GM21360 (cell line): ENCODE results near the gene RYR1.
"Not testable (repeated sequence)": the region's sequence is repeated elsewhere in the genome, so short reads cannot be mapped to it uniquely, and the experiment has no call there.

Experiments used
- ATAC-seq: cut with Tn5 transposase; IDR thresholded peaks from one replicate; pipeline ENCODE4 v1.9.1; 2021; ENCODE audit warnings: mild to moderate bottlenecking, moderate library complexity; ENCODE audit not compliant: unreplicated experiment

Gene RYR1

DNA sequence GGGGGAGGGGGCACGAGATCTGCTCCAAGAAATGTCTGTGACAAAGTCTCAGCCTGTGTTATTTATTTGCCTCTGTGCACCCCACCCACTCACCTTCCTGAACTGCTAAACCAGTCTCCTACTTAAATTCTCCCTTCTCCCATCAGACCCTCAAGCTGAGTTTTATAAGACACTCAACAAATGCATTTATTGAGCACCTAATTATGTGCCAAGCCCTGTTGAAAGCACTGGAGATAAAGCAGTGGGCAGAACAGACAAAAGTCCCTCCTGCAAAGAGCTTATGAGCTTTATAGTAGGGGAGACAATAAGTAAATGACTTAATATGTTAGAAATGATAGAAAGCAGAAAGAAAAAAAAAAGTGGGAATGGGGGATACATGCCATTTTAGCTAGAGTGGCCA is 34.0 kb upstream of the RYR1 start:
- no peak for ATAC-seq

DNA sequence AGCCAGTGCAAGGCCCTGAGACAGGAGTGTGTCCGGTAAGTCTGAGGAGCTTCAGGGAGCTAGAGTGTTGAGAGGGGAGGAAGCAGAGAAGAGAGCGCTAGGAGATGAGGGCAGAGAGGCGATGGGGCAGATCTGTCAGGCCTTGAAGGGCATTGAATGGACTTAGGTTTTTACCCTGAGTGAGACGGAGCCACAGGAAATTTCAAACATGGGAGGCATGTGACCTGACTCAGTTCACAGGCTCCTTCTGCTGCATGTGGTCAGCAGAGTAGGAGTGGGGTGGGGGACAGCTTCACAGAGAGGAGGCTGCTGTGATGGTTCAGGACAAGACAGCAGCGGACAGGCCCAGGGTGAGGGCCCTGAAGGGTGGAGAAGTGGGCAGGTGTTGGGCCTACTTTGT is 33.1 kb upstream of the RYR1 start:
- no peak for ATAC-seq

DNA sequence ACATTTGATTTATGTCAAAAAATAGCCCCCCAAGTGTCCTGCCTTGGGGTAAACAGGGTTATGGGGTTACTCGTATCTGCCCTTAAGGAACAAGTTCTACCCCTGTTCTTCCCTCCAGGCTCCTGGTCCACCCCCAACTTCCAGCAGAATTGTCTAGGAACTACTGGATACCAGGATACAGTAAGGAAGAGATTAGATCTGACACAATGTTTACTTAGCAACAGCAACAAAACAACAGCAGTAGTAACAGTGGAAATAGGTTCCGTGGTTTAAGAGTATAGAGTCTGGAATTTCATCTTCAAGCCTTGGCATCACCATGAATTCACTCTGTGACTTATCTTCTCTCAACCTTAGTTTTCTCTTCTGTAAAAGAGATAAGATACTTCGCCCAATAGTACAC is 32.3 kb upstream of the RYR1 start:
- no peak for ATAC-seq

DNA sequence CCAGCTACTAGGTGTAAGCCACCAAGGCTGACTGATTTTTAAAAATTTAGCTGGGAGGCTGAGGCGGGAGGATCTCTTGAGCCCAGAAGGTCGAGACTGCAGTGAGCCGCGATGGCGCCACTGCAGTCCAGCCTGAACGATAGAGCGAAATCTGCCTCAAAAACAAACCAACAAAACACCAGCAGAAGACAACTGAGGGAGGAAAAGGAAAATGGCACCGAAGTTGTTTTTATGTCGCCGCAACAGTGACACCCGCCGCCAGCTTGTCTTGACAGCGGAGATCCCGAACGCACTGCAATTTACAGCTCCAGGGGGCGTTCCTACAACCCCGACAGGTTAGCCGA is 30.9 kb upstream of the RYR1 start:
- ATAC-seq = no peak

DNA sequence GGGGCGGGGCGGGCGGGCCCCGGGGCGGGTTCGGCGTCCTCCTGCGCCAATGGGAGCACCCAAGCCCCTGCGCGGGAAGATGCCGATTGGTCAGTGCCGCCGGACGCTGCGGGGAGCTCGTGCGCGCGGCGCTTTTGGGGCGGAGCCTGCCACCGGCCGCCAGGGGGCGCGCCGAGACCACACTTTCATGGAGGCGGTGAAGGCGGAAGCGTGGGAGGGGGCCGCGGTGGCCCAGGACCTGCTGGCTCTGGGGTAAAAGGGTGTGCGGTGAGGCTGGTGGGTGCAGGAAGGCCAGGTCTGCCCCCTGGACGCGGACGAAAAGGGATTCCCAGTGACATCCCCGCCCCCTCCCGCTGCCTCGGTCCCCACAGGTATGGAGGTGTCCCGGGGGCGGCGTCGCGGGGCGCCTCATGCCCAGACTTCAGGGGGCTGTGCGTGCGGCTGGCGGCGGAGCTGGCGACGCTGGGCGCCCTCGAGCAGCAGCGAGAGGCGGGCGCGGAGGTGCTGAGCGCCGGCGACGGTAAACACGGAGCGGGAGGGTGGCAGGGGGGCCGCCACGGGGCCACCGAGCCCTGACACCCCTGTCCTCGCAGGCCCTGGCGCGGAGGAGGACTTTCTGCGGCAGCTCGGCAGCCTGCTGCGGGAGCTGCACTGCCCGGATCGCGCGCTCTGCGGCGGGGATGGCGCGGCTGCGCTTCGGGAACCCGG is 30.4 kb upstream of the RYR1 start, which contains the start of gene FAM98C:
Gene FAM98C, plus strand, starts transcription at position 127 of the 708 bp plus-strand sequence. Its CDS starts 61 bp downstream, at position 188.
- ATAC-seq = peak; percentile 82

DNA sequence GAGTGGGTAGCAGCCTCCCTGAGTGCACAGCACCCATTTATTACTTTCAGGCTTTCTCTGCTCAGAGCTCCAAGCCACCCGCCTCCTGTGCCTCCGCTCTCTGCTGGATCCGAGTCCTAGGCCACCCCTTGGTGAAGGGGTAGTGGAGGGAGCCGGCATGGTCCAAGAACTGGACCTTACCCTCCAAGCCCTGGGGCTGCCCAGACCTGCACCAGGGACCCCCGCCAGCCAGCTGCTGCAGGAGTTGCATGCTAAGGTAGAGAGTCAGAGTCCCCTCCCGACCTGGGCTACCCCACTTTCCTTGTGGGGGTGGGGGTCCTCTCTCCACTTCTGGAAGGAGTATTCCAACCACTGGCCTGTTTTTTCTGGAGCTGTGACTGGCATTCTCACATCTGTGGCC is 28.6 kb upstream of the RYR1 start:
- no peak for ATAC-seq

DNA sequence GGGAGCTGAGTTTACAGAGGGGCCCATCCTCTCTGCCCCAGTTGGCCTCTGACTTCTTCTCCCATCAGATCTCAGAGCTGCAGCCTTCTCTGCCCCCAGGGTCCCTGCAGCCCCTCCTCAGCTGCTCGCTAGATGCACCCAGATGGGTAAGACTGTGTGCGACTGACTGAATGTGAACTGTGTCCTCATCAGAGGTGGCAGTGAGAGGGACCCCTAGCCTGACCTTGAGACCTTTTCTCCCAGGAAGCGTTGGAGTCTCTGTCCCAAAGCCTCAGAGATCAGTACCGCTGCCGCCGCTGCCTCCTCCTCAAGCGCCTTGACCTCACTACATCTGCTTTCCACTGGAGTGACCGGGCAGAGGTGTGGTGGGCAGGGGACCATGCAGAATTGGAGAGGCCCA is 28.2 kb upstream of the RYR1 start:
- ATAC-seq = no peak

DNA sequence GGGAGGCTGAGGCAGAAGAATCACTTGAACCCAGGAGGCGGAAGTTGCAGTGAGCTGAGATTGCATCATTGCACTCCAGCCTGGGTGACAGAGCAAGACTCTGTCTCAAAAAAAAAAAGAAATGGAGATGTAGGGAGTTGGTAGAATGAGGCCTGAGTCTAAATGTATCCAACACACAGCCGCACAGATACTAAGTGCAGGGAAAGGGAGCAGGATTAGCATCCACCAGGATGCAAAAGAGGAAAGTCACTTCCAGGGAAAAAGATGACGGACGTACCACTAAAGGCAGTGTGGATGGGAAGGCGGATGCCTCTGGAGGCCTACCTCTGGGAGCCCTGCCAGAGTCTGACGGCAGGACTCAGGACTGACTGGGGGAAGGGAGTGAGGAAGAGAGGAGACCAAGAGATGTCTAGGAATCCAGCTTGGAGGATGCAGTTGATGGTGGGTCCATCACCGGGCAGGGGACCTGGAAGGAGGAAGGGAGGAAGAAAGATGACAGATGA is 23.8 kb upstream of the RYR1 start:
- no peak for ATAC-seq

DNA sequence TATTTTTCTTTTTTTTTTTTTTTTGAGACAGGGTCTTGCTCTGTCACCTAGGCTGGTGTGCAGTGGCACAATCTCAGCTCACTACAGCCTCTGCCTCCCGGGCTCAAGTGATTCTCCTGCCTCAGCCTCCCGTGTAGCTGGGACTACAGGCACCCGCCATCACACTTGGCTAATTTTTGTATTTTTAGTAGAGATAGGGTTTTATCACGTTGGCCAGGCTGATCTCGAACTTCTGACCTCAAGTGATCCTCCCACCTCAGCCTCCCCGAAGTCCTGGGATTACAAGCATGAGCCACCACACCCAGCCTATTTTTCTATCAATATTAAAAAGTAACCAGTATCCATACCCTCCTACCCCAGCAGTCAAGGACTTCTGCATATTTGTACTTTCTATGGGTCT is 23.1 kb upstream of the RYR1 start:
- not testable (repeated sequence) for ATAC-seq

DNA sequence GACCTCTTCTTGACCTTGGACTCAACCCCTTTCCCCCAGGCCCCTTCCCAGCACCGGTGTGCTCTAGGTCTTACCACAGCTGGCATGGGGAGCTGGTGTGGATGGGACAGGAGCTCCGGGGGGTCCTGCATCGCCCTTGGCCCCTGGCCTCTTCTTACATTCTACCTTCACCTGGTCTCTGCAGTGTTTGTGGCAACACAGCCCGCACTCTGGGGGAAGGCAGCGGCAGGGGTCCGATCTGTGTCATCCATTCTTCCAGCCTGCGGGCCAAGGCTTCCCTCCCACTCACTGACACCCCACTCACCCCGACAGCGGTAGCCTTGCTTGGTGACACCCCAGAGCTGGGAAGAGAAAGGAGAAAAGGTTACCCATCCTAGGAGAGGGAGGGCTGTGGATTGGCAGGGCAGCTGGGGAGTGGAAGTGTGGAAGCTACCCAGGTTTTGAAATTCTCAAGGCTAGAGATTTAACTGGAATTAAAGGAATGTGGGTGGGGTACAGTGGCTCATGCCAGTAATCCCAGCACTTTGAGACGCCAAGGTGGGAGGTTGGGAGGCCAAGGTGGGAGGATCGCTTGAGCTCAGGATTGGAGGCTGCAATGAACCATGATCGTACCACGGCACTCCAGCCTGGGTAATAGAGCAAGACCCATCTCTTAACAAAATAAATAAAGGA is 22.3 kb upstream of the RYR1 start:
- no peak for ATAC-seq

DNA sequence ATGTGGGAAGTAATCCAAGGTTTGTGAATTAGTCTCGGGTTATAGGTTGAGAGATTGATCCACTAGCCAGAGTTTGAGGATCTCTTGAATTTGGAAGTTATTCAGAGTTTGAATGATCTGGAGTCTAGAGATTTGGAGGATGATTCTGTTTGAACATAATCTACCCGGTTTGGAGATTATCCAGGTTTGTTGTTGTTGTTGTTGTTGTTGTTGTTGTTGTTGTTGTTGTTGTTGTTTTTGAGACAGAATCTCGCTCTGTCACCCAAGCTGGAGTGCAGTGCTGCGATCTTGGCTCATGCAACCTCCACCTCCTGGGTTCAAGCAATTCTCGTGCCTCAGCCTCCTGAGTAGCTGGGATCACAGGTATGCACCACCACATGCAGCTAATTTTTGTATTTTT is 21.6 kb upstream of the RYR1 start:
- ATAC-seq = not testable (repeated sequence)

DNA sequence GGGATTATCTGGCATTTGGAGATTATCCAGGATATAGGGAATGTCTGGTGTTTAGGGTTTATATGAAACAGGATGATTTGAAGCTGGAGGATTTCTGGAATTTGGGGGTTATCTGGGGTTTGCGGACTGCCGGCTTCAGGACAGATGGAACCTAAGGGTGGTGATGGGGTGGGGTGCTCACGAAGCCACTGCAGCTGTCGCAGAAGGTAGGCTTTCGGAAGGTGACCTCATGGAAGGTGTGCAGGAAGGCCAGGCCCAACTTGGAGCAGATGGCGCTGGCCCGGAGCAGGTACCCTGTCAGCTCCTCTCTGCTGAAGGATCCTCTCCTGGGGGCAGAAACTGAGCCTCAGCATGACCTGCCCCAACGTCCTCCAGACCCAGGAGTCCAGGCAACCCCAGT is 21.0 kb upstream of the RYR1 start:
- ATAC-seq = no peak

DNA sequence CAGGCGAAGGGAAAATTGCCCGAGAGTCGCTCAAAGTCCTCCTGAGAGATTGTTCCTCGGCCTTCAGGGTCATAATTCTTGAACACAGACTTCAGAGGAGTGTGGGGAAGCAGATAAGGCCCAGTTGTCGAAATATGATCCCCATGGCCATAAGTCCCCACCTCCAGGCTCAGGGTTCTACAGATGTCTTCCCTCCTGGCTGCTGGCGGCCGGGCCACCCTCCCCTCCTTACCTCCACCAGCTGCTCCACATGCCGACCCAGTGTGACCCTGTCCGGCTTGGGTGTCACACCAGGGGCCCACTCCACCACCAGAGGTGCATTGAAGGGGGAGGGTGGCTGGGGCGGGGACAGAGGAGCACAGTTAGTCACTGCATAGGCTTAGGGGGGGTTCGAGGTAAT is 20.5 kb upstream of the RYR1 start:
- no peak for ATAC-seq

DNA sequence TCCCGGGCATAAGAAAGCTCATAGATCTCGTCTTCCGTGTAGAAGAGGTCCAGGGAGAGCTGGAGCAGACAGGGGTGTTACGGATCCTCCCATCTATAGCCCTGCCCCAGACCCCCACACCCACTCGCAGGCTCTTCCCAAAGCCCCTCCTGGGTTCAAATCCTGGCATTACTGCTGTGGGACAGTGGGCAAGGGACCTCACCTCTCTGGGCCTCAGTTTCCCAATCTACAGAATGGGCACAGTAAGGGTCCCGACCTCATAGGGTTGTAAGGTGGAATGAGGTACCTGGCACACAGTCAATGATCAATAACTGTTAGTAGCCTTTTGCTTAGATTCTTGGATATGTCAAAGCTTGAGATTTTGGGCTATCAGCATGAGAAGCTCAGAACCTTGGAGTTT is 20.1 kb upstream of the RYR1 start:
- ATAC-seq = no peak

DNA sequence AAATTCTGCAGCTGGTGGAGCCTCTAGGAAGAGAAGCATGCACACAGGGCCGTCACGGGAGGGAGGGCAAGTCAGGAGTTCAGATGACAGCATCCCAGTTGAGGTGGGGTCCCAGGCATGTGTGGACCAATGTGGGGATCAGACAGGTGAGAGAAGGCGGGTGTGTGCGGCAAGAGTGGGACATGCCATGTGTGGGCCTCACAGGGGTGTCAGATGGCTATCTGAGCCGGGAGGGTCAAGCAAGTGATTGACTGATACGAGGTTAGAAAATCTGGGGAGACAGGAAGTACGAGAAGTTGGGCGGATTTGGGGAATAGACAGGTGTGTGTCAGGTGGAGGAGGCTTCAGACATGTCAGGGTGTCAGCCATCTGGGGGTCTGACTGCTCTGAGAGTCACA is 16.3 kb upstream of the RYR1 start:
- ATAC-seq = no peak

DNA sequence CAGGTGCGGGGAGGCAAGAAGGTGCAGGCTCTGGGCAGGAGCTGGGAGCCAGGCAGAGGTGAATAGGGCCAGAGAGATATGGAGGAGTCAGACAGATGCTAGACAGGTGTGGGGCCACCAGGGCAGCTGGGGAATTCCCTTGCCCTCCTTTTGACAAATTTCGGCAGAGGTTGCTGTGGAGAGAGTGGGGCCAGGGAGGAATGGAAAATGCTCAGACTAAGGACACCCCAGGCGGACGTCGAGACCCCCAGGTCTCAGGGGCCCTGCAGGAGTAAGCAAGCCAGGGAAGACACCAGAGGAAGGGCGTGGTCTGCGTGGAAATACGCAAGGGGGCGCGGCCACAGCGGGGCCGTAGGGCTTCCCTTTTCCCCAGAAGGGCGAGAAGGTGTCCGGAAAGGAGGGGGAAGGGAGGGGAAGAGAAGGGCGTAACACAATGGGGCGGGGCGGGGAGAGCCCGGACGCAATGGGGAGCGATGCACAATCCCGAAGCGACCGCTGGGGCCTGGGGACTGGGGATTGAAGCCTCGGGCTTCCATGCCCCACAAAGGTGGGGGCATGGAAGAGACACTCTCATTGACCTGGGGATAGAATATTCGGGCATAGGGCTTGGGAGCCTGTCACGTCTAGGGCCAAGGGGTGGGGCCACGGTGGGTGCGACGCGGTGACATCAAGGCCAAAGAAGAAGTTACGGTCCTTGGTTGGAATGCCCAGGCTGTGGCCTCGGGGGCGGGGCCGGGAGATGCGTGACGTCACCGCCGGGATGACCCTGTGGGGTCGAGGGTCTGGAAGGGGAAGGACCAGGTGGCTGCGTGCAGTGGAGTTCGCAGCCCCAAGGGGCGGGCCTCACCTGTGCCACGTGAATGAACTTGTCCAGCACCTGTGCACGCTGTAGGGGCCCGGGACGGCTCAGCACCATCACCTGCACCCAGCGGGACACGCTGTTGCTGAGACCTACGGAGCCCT is 15.7 kb upstream of the RYR1 start:
- no peak for ATAC-seq

DNA sequence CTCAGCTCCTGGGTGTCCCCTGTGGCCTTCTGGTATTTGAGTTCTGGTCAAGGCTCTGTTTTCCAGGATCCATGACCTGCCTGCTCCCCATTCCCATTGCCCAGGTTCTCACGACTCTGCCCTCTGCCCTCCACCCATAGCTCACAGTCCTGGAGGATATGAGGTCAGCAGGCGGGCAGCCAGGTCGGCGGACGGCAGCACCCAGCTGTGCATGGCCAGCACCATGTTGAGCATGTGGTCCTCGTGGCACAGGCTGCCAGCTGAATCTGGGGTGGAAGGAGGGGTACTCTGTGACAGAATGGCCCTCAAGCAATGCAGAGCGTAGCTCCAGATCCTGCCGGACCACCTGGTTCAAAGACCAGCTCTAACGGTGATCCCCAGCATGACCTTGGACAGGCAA is 12.6 kb upstream of the RYR1 start:
- no peak for ATAC-seq

DNA sequence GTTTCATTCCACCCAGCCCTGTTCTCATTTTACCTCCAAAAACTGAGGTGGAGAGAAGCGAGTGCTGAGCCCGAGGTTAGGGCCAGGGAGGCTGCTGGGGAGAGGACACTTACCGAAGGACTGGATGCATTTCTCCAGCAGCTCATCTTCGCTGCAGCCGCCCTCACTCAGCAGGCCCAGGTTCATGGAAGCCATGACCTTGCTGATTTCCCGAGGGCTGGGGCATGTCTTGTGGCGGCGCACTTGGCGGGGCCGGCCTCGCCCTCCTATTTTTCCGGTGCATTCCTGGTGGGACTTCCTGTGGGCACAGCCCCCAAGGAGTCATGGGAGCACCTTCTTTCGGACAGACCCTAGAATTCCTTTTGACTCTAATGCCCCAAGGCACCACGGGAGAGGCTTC is 11.6 kb upstream of the RYR1 start:
- no peak for ATAC-seq

DNA sequence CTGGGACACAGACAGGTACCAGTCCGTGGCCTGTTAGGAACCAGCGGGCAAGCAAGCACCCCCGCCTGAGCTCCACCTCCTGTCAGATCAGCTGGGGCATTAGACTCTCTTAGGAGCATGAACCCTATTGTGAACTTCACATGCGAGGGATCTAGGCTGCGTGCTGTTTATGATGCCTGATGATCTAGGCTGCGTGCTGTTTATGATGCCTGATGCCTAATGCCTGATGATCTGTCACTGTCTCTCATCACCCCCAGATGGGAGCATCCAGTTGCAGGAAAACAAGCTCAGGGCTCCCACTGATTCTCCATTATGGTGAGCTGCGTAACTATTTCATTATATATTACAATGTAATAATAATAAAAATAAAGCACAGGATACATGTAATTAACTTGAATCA is 11.1 kb upstream of the RYR1 start:
- no peak for ATAC-seq

DNA sequence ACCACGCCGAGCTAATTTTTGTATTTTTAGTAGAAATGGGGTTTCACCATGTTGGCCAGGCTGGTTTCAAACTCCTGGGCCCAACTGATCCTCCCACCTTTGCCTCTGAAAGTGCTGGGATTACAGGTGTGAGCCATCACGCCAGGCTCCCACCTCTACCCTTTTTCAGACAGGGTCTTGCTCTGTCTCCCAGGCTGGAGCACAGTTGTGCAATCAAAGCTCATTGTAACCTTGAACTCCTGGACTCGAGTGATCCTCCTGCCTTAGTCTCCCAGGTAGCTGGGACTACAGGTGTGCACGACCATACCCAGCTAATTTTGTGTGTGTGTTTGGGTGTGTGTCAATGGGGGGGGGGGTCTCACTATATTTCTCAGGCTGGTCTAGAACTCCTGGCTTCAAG is 9.2 kb upstream of the RYR1 start:
- ATAC-seq = no peak

DNA sequence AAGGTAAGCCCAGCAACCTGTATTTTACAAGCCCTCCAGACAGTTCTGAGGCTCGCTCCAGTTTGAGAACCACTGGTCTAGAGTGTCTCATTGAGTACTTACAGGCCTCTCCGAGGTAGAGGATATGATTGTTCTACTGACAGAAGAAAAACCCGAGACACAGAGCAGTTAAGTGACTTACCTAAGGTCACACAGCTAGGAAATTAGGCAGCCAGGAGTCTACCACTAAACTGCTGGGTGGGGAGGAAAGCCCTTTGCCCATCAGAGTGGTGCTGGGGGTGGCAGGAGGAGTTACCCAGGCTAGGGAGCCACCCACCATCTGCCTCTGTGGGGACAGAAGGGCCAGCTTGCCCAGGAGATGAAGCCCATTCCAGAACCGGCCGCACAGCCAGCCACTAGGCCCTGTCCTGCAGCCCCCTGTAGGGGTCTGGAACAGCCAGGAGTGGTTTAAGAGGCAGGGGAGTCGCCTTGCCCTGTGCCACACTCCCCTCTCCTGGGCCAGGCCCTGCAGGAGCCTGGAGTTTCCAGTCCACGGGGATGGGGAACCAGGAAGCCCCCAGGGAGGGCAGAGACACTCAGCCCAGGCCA is 8.2 kb upstream of the RYR1 start:
- ATAC-seq = no peak
